Dendritic cell treated with granulocyte-macrophage colony-stimulating factor and Interleukin-4, amounts not matched to agents 40 ng/mL and 50 ng/mL, for 4 days (primary cell): ENCODE results near the gene ESPNL.

Experiments used
- H3K27ac Mint-ChIP-seq: one replicate; pipeline ENCODE4 v1.8.0; 2022; ENCODE audit warnings: mild to moderate bottlenecking, mixed read lengths
- H3K27me3 Mint-ChIP-seq: one replicate; pipeline ENCODE4 v1.8.0; 2022; ENCODE audit warnings: mild to moderate bottlenecking, mixed read lengths
- H3K36me3 Mint-ChIP-seq: one replicate; pipeline ENCODE4 v1.8.0; 2022; ENCODE audit warnings: low read depth, mixed read lengths
- H3K4me1 Mint-ChIP-seq: one replicate; pipeline ENCODE4 v1.8.0; 2022; ENCODE audit warnings: low read depth, mixed read lengths
- H3K4me3 Mint-ChIP-seq: one replicate; pipeline ENCODE4 v1.8.0; 2022; ENCODE audit warnings: mild to moderate bottlenecking, moderate library complexity, mixed read lengths
- H3K9me3 Mint-ChIP-seq: one replicate; pipeline ENCODE4 v1.8.0; 2022; ENCODE audit warnings: mixed read lengths
- intact Hi-C: fragments of 100-400 bp; cut with micrococcal nuclease; formaldehyde crosslinking; loops from one replicate; pipeline ENCODE4 v1.15.0; 2022

Gene ESPNL

DNA sequence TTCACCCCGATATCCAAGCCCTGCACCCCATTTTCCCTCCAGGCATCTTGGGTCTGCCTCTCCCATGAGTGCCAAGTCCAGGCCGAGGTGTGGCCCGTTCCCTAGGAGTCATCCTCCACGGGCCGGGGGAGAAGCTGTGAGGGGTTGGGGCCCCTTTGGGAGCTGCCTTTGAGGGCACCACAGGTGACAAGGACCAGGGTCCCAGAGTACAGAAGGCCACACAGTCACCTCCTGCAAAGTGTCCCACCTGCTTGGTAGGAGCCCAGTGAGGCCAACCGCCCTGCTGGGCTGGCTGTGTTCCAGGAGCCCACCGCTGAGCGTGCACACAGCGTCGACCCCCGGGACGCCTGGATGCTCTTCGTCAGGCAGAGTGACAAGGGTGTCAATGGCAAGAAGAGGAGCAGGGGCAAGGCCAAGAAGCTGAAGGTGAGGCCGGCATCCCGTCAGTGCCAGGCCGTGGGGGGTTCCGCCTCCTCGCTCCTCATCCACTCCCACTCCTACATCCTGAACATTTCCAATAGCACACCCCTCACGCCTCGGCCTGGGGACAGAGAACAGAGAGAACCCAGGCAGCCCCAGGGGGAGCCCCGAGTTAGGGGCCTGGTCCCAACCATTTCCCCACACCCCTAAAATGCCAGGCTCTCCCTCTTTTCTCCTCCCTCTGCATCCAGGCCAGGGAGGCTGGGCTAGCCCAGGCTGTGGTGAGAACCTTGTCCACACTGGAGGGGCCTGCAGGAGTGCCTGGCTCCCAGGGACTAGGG, 61.3 kb downstream of the ESPNL start:
- Mint-ChIP-seq H3K36me3 (no peaks in the 10 kb centered on the region), H3K9me3 (no peaks in the 10 kb centered on the region), H3K4me3 (no peak overlapping the region), H3K27ac (no peak overlapping the region), H3K4me1 (peaks cover 29% of the 10 kb centered on the region), H3K27me3 (peaks cover 78% of the 10 kb centered on the region)
- intact Hi-C loops: no loop called here

GRCh38 chr2:238162251-238162845, 62.2 kb downstream of the ESPNL start:
- peaks cover 75% of the 10 kb centered on the region for H3K27me3 Mint-ChIP-seq
- peaks cover 7% of the 10 kb centered on the region for H3K36me3 Mint-ChIP-seq
- H3K4me1 Mint-ChIP-seq: peaks cover 37% of the 10 kb centered on the region
- intact Hi-C loops: no loop called here
- H3K4me3 Mint-ChIP-seq: no peak overlapping the region
- no peak overlapping the region for H3K27ac Mint-ChIP-seq
- H3K9me3 Mint-ChIP-seq: no peaks in the 10 kb centered on the region

GRCh38 chr2:238162846-238163441, 62.8 kb downstream of the ESPNL start:
- Mint-ChIP-seq H3K27me3 (peaks cover 69% of the 10 kb centered on the region), H3K4me1 (peaks cover 43% of the 10 kb centered on the region), H3K9me3 (no peaks in the 10 kb centered on the region), H3K27ac (no peak overlapping the region), H3K36me3 (peaks cover 13% of the 10 kb centered on the region), H3K4me3 (no peak overlapping the region)
- intact Hi-C loops: no loop called here

DNA sequence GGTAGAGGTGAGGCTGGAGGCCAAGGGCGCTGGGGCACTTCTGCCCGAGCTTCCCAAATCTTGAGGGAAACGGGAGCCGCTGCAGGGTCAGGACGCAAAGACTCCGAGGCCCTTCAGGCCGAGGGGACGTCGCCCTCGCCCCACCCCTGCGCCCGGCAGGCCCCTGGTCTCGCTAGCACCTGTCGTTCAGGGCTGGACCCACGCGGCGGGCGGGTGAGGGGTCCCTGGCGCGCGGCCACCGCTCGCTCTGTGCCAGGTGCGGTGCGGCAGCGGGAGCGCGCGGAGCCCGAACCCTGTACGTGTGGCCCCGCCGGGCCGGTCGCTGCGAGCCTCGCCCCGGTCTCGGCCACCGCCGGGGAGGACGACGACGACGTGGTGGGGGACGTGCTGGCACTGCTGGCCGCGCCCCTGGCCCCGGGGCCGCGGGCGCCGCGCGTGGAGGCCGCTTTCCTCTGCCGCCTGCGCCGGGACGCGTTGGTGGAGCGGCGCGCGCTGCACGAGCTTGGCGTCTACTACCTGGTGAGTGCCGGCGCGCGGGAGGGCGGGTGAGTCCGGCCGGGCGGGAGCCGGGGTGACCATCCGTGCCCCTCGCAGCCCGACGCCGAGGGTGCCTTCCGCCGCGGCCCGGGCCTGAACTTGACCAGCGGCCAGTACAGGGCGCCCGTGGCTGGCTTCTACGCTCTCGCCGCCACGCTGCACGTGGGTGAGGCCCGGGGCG, 63.5 kb downstream of the ESPNL start:
- Mint-ChIP-seq H3K9me3 (no peaks in the 10 kb centered on the region), H3K4me3 (no peak overlapping the region), H3K27me3 (peaks cover 63% of the 10 kb centered on the region), H3K4me1 (peaks cover 40% of the 10 kb centered on the region), H3K36me3 (peaks cover 20% of the 10 kb centered on the region), H3K27ac (no peak overlapping the region)
- intact Hi-C loops: no loop called here

GRCh38 chr2:238164906-238165287, 64.8 kb downstream of the ESPNL start:
- Mint-ChIP-seq H3K36me3 (peaks cover 32% of the 10 kb centered on the region), H3K4me3 (no peak overlapping the region), H3K4me1 (peaks cover 34% of the 10 kb centered on the region), H3K27ac (no peak overlapping the region), H3K27me3 (peaks cover 55% of the 10 kb centered on the region), H3K9me3 (no peaks in the 10 kb centered on the region)
- intact Hi-C loops: no loop called here

DNA sequence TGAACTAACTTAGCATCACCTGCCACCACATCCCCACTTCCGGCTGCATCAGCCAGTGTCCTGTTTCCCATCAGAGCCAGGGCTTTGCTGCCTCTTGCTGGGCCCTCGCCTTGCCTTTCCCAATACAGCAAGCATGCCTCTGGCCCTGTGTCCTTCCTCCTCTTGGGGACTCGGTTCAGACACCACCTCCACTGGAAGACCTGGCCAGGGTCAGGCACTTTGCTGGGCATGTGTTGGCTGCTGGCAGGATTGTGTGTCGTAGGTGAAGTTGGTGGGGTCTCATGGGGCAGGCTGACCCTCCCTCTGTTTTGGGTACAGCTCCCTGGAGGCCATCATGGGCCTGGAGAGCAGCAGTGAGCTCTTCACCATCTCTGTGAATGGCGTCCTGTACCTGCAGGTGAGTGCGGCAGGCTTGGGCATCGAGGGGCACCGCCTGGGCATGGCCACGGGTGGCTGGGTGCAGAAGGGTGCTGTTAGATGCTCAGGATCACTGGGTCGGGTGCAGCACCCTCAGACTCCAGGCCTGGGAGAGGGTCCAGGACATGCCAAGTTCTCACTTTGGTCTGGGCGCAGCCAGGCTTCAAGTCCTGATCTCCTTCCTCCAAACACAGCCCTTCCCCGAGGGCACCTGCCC, 65.3 kb downstream of the ESPNL start:
- H3K4me1 Mint-ChIP-seq: peaks cover 33% of the 10 kb centered on the region
- H3K36me3 Mint-ChIP-seq: peaks cover 37% of the 10 kb centered on the region
- H3K4me3 Mint-ChIP-seq: no peak overlapping the region
- no peaks in the 10 kb centered on the region for H3K9me3 Mint-ChIP-seq
- intact Hi-C loops: no loop called here
- no peak overlapping the region for H3K27ac Mint-ChIP-seq
- peaks cover 50% of the 10 kb centered on the region for H3K27me3 Mint-ChIP-seq

DNA sequence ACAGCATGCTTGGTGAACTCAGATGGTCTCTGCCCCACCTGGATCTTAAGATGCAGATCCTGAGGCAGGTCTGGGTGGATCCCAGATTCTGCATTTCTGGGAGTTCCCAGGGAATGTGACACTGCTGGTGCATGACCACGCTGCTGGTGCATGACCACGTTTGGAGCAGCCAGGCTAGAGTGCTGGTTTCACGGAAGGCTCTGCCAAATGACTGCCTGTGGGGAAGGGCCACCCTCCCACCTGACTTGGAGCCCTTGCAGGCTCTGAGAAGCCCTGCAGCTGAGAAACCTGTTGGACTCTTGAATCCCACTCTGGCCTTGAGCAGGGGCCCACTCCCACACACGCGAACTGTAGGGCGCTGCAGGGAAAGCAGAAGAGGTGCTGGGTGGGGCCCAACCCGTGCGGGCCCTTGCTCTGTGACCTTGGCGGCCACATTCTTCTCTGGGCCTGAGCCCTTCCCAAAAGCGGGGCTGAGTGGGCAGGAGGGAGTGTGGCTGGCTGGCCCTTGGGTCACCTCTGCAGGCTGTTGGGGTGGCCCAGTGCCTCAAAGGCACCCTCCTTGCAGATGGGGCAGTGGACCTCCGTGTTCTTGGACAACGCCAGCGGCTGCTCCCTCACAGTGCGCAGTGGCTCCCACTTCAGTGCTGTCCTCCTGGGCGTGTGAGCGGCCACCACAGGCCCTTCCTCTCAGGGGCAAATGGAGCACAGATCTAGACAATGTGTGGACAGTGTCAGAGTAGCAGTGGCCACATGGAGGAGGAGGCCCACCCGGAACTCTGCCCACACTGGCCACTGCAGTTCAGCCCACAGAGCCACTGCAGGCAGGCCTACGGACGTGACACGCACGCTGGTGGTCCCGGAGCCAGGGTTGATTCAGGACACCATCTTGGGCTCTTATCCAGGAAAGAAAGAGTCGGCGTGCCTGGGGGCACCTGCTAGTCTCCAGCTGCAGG, 66.5 kb downstream of the ESPNL start:
- no peak overlapping the region for H3K4me3 Mint-ChIP-seq
- H3K9me3 Mint-ChIP-seq: no peaks in the 10 kb centered on the region
- peaks cover 37% of the 10 kb centered on the region for H3K27me3 Mint-ChIP-seq
- H3K4me1 Mint-ChIP-seq: peaks cover 26% of the 10 kb centered on the region
- no peak overlapping the region for H3K27ac Mint-ChIP-seq
- intact Hi-C loops: no loop called here
- peaks cover 49% of the 10 kb centered on the region for H3K36me3 Mint-ChIP-seq

- no peaks in the 10 kb centered on the region for H3K9me3 Mint-ChIP-seq
- H3K4me1 Mint-ChIP-seq: peaks cover 26% of the 10 kb centered on the region
- H3K27me3 Mint-ChIP-seq: peaks cover 30% of the 10 kb centered on the region
- H3K4me3 Mint-ChIP-seq: no peak overlapping the region
- intact Hi-C loops: no loop called here
- H3K36me3 Mint-ChIP-seq: peaks cover 56% of the 10 kb centered on the region
- H3K27ac Mint-ChIP-seq: no peak overlapping the region
Observed at GRCh38 chr2:238167344-238167715, 67.2 kb downstream of the ESPNL start.

GRCh38 chr2:238167761-238168160, 67.6 kb downstream of the ESPNL start:
- H3K27me3 Mint-ChIP-seq: peaks cover 26% of the 10 kb centered on the region
- H3K9me3 Mint-ChIP-seq: no peaks in the 10 kb centered on the region
- peaks cover 26% of the 10 kb centered on the region for H3K4me1 Mint-ChIP-seq
- no peak overlapping the region for H3K4me3 Mint-ChIP-seq
- peaks cover 60% of the 10 kb centered on the region for H3K36me3 Mint-ChIP-seq
- no peak overlapping the region for H3K27ac Mint-ChIP-seq
- intact Hi-C loops: no loop called here

DNA sequence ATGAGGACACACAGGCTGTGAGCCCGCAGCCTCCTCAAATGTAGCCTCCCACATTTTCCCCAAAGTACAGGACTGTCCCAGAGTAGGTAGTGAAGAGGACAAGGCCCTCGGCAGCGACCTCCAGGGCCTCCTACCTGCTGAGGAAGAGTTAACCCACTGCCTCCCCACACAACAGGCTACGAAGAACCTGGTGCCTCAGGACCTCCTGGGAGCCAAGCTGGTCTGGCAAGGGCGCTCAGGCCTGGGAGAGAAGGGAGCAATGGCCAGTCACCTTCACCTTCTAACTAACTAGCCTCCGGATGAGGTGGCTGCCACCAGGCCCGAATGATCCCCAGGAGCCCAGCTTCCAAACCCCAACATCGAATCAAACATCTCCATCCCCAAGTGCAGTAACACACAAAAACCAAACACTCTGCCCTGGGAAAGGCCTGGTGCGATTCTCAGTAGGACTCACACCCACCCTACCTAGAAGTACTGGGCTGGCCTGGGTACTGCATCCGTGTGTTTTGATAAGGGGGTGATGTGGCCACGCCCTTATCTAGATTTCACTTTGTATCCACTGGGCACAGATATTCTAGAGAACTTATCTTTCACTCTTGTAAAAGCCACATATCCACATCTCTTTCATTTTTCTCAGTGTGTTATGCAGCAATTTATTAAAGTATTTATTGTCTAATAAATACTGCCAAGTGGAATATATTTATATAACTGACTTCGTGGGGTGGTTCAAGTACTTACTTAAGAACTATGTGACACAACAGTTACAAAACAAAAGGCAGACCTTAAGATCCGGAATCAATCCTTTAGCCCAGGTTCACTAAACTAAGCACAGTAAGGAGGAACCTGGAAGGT, 68.3 kb downstream of the ESPNL start:
- intact Hi-C loops: no loop called here
- H3K9me3 Mint-ChIP-seq: no peaks in the 10 kb centered on the region
- H3K27ac Mint-ChIP-seq: no peak overlapping the region
- H3K27me3 Mint-ChIP-seq: peaks cover 20% of the 10 kb centered on the region
- no peak overlapping the region for H3K4me3 Mint-ChIP-seq
- peaks cover 66% of the 10 kb centered on the region for H3K36me3 Mint-ChIP-seq
- H3K4me1 Mint-ChIP-seq: peaks cover 26% of the 10 kb centered on the region

GRCh38 chr2:238169048-238169707, 69.0 kb downstream of the ESPNL start:
- no peak overlapping the region for H3K27ac Mint-ChIP-seq
- no peak overlapping the region for H3K4me3 Mint-ChIP-seq
- H3K4me1 Mint-ChIP-seq: peaks cover 26% of the 10 kb centered on the region
- H3K27me3 Mint-ChIP-seq: peaks cover 18% of the 10 kb centered on the region
- no peaks in the 10 kb centered on the region for H3K9me3 Mint-ChIP-seq
- peaks cover 74% of the 10 kb centered on the region for H3K36me3 Mint-ChIP-seq
- intact Hi-C loops: no loop called here

DNA sequence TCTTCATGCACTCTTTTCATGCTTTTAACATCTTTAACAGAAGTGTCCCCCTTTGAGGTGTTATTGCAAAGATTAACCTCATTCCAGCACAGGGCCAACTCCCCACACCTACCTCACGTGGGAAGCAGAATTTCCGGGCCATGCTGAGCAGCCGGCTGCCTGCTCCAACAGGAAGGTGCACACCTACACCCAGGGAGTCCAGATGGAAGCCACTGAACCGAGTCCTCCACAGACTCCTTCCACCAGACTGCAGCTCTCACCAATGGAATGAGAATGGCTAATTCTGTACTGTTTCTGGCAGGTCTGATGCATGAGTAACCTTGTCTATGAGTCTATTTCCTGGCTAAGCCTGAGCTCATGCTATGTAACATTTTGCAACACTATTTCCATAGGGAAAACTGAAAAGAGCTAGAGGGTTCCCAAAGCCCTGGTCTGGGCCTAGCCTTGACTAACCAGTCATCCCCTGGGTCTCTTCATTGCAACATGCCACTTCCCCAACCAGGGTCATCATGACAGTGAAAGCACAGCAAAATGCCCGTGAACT, 69.6 kb downstream of the ESPNL start:
- intact Hi-C loops: no loop called here
- H3K4me1 Mint-ChIP-seq: peaks cover 26% of the 10 kb centered on the region
- H3K27ac Mint-ChIP-seq: no peak overlapping the region
- H3K27me3 Mint-ChIP-seq: peaks cover 12% of the 10 kb centered on the region
- peaks cover 80% of the 10 kb centered on the region for H3K36me3 Mint-ChIP-seq
- H3K9me3 Mint-ChIP-seq: no peaks in the 10 kb centered on the region
- no peak overlapping the region for H3K4me3 Mint-ChIP-seq
